ENCODE results near the gene FAR2. TPM values are rescaled to one million over a fixed set of nuclear protein-coding genes. Genes with fewer than 3 reads are reported as not detected.

Gene FAR2
- total and polyA plus RNA-seq, 2 experiments from 2014 or later, result 18.7 to 22.6 TPM

DNA sequence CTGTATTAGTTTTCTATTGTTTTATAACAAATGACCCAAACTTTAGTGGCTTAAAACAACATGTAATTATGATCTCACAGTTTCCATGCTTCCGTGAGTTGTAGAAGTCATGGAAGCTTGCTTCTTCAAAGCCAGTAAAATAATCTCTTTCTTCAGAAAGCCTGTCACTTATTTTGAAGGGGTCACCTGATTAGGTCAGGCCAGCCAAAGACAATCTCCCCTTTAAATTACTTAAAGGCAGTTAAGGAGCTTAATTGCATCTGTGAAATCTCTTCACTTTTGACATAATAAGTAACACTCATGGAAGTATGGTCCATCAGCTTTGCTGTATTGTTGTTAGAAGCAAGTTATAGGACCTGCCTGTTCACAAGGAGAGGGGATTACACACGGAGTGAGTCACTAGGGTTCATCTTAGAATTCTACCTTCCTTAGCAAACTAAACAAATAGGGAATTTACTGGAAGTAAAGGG lies 89.8 kb downstream of the FAR2 start (continued):
- TF ChIP-seq, protein P1, sequence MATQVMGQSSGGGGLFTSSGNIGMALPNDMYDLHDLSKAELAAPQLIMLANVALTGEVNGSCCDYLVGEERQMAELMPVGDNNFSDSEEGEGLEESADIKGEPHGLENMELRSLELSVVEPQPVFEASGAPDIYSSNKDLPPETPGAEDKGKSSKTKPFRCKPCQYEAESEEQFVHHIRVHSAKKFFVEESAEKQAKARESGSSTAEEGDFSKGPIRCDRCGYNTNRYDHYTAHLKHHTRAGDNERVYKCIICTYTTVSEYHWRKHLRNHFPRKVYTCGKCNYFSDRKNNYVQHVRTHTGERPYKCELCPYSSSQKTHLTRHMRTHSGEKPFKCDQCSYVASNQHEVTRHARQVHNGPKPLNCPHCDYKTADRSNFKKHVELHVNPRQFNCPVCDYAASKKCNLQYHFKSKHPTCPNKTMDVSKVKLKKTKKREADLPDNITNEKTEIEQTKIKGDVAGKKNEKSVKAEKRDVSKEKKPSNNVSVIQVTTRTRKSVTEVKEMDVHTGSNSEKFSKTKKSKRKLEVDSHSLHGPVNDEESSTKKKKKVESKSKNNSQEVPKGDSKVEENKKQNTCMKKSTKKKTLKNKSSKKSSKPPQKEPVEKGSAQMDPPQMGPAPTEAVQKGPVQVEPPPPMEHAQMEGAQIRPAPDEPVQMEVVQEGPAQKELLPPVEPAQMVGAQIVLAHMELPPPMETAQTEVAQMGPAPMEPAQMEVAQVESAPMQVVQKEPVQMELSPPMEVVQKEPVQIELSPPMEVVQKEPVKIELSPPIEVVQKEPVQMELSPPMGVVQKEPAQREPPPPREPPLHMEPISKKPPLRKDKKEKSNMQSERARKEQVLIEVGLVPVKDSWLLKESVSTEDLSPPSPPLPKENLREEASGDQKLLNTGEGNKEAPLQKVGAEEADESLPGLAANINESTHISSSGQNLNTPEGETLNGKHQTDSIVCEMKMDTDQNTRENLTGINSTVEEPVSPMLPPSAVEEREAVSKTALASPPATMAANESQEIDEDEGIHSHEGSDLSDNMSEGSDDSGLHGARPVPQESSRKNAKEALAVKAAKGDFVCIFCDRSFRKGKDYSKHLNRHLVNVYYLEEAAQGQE (IDR thresholded peaks at IDR 0.05; ENCODE audit: unreplicated experiment), result no peak

GRCh38 chr12:29239336-29239735 lies 90.3 kb downstream of the FAR2 start:
- Histone ChIP-seq H3K36me3 (ENCODE audit: insufficient read depth) (no peaks in the 10 kb centered on the region), H4K20me1 (replicated peaks; ENCODE audit: insufficient read depth) (no peaks in the 10 kb centered on the region), H3K4me1 (ENCODE audit: insufficient read depth) (peaks cover 18% of the 10 kb centered on the region), H3F3A (replicated peaks; ENCODE audit: low read depth) (no peaks in the 10 kb centered on the region), H3K9me2 (ENCODE audit: insufficient read depth) (no peaks in the 10 kb centered on the region), H2AFZ (no peak overlapping the region), H3K4me3 (no peak overlapping the region), H3K79me2 (replicated peaks; ENCODE audit: insufficient read depth) (no peaks in the 10 kb centered on the region), H3K4me2 (no peak overlapping the region), H3K27ac (ENCODE audit: low read depth) (no peak overlapping the region), H3K27me3 (ENCODE audit: insufficient read depth) (no peaks in the 10 kb centered on the region)
- no peaks in the 10 kb centered on the region for H3K9me3 Mint-ChIP-seq
- TF ChIP-seq EZH2 (IDR thresholded peaks at IDR 0.05; ENCODE audit: low read depth, unreplicated experiment) (no peak), ZNF331 (CRISPR knock-in tag; IDR thresholded peaks at IDR 0.05; ENCODE audit: low read depth) (no peak), POLR2AphosphoS5 (IDR thresholded peaks at IDR 0.05; ENCODE audit: low read depth) (no peak)
- TF ChIP-seq, protein P2, sequence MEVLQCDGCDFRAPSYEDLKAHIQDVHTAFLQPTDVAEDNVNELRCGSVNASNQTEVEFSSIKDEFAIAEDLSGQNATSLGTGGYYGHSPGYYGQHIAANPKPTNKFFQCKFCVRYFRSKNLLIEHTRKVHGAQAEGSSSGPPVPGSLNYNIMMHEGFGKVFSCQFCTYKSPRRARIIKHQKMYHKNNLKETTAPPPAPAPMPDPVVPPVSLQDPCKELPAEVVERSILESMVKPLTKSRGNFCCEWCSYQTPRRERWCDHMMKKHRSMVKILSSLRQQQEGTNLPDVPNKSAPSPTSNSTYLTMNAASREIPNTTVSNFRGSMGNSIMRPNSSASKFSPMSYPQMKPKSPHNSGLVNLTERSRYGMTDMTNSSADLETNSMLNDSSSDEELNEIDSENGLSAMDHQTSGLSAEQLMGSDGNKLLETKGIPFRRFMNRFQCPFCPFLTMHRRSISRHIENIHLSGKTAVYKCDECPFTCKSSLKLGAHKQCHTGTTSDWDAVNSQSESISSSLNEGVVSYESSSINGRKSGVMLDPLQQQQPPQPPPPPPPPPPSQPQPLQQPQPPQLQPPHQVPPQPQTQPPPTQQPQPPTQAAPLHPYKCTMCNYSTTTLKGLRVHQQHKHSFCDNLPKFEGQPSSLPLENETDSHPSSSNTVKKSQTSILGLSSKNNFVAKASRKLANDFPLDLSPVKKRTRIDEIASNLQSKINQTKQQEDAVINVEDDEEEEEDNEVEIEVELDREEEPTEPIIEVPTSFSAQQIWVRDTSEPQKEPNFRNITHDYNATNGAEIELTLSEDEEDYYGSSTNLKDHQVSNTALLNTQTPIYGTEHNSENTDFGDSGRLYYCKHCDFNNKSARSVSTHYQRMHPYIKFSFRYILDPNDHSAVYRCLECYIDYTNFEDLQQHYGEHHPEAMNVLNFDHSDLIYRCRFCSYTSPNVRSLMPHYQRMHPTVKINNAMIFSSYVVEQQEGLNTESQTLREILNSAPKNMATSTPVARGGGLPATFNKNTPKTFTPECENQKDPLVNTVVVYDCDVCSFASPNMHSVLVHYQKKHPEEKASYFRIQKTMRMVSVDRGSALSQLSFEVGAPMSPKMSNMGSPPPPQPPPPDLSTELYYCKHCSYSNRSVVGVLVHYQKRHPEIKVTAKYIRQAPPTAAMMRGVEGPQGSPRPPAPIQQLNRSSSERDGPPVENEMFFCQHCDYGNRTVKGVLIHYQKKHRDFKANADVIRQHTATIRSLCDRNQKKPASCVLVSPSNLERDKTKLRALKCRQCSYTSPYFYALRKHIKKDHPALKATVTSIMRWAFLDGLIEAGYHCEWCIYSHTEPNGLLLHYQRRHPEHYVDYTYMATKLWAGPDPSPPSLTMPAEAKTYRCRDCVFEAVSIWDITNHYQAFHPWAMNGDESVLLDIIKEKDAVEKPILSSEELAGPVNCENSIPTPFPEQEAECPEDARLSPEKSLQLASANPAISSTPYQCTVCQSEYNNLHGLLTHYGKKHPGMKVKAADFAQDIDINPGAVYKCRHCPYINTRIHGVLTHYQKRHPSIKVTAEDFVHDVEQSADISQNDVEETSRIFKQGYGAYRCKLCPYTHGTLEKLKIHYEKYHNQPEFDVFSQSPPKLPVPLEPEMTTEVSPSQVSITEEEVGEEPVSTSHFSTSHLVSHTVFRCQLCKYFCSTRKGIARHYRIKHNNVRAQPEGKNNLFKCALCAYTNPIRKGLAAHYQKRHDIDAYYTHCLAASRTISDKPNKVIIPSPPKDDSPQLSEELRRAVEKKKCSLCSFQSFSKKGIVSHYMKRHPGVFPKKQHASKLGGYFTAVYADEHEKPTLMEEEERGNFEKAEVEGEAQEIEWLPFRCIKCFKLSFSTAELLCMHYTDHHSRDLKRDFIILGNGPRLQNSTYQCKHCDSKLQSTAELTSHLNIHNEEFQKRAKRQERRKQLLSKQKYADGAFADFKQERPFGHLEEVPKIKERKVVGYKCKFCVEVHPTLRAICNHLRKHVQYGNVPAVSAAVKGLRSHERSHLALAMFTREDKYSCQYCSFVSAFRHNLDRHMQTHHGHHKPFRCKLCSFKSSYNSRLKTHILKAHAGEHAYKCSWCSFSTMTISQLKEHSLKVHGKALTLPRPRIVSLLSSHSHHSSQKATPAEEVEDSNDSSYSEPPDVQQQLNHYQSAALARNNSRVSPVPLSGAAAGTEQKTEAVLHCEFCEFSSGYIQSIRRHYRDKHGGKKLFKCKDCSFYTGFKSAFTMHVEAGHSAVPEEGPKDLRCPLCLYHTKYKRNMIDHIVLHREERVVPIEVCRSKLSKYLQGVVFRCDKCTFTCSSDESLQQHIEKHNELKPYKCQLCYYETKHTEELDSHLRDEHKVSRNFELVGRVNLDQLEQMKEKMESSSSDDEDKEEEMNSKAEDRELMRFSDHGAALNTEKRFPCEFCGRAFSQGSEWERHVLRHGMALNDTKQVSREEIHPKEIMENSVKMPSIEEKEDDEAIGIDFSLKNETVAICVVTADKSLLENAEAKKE (CRISPR knock-in tag; IDR thresholded peaks at IDR 0.05), result no peak
- no peak overlapping the region; the same call in 1 of the 2 replicates for H3K27ac Mint-ChIP-seq
- DNase-seq (ENCODE audit: low spot score) (no peak), ATAC-seq (no peak)
- H3K27me3 Mint-ChIP-seq (ENCODE audit: insufficient read depth, low read depth, poor library complexity), result peaks cover 3% of the 10 kb centered on the region
- H3K36me3 Mint-ChIP-seq (ENCODE audit: low read depth), result no peaks in the 10 kb centered on the region
- peaks cover 35% of the 10 kb centered on the region for H3K4me1 Mint-ChIP-seq
- no peak overlapping the region for H3K4me3 Mint-ChIP-seq

All from GM23338 (cell line).